Measurements from ENCODE around the gene CNIH2.

The CNIH2 gene

DNA sequence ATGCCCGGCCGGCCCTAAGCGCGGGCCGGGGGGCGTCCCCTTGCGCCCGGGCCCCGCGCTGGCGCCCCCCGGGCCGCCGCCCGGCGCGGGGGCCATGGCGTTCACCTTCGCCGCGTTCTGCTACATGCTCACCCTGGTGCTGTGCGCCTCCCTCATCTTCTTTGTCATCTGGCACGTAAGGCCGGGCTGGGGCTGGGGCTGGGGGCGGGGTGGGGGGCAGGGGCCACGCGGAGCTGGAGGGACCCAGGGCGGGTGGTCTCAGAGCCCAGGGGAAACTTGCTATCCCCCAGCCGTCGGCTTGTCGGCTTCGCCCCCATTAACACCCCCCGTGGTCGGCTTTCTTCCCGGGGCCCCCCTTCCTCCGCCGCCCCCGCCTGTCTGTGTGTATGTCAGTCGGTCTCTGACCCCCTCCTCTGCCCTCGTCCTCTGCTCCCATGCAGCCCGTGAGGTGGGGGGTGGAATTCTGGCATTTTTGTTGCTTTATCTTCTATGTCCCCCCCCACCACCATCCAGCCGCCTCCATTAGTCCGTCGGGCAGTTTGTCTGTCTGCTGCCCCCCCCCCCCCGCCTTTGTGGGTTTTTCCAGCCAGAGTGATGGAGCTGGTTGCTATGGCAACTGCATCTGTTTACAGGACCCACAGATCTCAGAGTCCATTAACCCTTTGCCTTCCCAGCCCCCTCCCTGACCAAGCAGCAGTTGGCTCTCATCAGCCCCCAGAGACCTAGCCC lies 552 bp downstream of the CNIH2 start:
- DNase-seq = no peak

DNA sequence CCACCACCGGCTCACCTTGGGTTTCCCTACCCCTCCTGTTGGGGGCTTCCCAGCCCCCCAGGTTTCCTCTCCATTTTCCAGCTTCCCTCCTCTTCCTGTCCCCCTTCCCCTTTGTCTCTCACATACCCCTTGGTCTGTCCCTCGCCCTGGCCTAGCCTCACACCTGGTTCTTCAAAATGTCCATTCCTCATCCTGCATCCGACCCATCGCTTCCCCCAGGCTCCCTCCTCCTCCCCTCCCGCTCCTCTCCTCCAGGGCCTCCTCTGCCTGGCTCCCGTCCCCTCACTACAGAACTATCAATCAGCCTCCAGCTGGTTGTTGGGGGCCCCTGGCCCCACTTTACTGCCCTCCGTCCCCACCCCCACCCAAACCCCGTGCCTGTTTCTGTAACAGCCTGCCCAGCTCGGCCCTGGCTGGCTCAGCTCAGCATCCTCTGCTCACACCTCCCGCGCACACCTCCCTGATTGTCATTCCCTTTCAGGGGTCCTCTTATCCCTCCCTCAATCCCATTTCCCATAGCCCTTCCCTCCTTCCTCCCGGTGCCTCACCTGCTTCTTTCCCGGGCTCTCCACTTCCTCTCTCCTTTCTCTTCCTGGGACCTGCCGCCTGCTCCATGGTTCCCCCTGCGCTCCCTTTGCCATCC lies 1.2 kb downstream of the CNIH2 start:
- DNase-seq = no peak

GRCh38 chr11:66280428-66280827 lies 2.5 kb downstream of the CNIH2 start:
- DNase-seq = no peak

DNA sequence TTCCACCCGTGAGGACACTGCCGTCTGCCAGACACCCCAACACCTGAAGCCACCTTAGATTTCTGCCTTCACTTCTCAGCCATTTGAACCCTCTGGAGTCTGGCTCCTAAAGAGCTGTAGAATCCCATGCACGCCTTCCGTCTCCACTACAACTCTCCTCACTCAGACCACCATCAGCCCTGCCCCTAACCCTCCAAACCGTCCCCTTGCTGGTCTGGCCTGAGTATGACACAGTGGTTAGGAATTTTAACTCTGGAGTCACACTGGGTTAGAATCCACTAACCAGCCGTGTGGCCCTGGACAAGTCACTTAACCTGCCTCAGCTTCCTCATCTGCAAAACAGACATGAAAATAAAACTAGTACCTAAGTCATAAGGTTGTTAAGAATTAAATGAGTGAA lies 3.0 kb downstream of the CNIH2 start:
- no peak for DNase-seq

DNA sequence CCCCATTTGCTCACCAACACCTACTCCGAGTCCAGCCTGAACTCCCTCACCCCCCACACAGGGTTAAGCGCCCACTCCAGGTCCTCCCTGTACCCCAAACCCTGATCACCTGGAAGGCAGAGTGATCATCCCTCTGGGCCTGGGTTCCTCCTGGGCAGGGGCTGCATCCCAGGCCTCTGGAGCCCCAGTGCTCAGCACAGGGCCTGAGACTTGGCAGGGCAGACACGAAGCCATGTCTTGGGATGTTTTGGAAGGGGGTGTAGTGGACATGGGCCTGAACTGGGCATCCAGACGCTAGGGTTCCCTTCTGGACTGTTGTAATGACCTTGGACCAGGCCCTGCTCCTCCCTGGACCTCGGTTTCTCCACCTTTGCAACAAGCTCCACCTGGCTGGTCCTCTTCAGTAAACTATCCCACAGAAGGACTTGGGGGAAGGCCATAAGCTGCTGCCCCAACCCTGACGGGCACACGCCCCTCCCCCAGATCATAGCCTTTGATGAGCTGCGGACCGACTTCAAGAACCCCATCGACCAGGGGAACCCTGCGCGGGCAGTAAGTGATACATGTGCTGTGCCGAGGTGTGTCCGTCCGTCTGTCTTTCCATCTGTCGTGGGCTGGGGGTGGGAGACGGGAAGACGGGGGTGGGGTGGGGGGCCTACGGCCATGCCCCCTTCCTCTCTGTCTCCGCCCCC lies 3.9 kb downstream of the CNIH2 start:
- DNase-seq = no peak

DNA sequence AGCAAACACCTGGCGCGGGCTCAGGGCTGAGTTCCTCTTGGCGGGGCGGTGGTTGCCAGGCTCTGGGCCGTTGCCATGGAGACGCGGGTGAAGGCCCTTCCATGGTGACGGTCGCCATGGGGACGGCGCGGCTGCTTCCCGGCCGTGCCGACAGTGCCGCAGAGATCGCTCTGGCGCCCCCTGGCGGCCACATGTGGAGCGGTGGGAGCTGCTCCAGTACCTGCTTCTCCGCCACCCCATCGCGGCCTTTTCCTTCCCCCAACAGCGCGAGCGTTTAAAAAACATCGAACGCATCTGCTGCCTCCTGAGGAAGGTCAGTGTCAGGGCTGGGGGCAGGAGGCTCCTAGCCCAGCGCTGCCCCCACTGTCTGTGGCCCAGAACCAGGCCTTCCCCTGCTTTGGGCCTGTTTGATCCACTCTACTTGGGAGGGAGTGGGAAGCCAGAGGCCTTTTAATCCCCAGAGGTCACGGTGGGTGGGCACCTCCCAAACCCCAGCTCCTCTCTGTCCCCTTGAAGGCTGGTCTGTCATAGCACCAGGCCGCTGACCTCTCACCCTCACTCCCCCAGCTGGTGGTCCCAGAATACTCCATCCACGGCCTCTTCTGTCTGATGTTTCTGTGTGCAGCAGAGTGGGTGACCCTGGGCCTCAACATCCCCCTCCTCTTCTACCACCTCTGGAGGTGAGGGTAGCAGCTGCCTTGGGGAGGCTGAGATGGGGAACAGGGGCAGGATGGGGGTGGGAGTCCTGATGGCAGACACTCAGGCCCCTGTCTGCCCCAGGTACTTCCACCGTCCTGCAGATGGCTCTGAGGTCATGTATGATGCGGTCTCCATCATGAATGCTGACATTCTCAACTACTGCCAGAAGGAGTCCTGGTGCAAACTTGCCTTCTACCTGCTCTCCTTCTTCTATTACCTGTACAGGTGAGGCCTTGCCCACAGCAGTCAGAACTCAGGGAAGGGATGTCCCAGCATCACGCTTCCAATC lies 4.8 kb downstream of the CNIH2 start:
- peak; percentile 83 for DNase-seq

DNA sequence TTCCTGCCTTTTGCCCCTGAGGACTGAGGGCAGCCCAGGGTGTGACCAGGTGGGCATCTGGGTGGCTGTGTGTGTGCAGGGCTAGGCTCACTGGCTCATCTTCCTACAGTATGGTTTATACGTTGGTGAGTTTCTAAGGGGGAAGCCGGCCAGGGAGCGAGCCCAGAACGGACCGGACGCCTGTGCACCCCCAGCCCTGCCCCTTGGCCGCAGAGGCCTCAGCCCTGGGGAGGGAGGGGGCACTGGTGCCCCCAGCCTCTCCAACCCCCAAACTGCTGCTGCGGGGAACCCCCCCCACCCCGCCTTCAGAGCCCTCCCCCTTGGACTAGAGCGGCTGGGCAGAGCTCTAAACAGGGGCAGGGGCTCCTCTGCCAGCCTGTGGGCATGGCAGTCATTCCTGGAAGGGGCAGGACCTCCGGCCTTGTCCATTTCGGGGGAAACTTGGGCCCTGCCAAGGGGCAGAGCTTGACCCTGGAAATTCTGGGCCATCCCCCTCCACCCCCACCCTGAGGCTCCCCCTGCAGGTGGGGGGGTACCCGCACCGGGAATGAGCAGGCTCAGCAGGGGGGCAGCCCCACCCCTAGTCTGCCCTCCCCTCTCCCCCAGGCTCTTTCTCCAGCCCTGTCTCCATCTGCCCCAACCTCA lies 5.6 kb downstream of the CNIH2 start:
- DNase-seq = no peak

- no peak for DNase-seq
These were observed 6.6 kb downstream of the CNIH2 start for GRCh38 chr11:66284526-66285078.

- no peak for DNase-seq
These were observed 7.4 kb downstream of the CNIH2 start for GRCh38 chr11:66285250-66285947.

- DNase-seq = no peak
These were observed 8.7 kb downstream of the CNIH2 start for GRCh38 chr11:66286699-66287098.

GRCh38 chr11:66287211-66287888 lies 9.4 kb downstream of the CNIH2 start:
- no peak for DNase-seq

DNA sequence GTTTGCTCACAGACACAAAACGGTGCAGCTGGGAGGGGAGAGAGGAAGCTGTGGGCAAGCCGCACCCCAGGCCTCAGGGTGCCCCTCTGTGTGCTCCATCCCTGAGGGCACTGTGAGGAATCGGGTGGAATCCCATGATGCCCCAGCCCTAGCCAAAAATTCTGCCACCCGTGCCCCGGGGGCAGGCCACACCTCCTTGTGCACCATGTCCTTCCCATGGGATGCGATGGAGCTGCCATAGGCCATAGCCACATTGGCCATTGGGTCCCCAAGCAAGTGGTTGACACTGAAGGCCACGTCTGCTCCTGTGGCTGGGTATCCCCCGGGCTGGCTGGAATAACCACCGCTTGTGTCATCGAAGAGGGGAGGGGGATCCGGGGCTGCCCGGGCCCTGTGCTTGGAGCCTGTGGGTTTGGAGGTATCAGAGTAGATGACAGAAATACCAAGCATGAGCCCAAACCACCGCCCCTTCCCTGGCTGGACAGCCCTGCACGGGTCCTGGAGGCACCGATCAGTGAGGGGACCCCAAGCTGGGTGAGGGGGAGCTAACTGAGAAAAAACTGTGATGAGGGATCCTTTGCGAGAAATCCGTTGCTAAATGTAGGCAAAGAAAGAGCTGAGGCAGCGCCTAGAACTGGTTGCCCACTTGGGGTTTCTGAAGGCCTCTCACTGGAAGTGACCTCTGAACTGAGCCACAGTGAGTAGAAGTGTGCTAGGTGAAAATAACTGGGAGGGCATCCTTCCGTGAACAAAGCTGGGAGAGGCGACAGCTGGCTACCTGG lies 10.1 kb downstream of the CNIH2 start:
- DNase-seq = no peak

DNA sequence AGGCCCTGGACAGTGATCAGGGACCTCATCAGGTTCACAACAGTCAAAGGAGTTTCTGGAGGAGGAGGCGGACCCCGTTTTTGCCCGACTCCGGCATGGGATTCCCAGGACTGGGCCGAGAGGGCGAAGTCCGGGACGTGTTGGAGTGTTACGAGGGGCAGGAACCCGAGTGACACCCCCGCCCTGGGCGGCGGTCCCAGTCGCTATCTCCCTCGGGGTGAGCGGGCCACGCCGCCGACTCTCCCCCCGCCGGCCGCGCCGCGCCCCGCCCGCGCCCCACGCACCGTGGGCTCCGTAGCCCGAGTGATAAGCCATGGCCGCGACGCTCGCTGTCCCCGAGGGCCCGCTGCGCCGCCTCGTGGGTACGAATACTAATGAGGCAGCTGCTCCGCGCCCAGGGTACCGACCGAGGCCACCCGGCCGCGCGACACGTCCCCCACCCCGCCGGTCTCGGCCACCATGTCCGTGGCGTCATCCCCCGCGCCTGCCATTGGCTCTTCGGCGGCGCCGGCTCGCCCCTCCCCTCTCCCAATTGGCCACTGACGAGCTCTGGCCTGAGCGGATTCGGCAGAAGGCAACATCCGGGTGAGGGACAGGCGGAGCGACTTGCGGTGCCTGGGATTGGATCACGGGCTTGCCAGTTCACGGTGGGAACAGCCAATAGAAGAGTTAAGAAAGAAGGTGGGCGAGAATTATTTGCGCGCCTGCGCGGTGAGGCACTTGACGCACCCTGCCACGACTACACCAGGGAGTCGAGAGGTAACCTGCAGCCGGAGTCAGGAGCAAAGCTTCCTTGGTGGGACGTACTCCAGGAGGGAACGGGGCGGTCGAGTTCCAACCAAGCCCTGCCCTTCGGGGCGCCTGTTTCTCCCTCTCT lies 10.9 kb downstream of the CNIH2 start, which contains the start of gene YIF1A:
Gene YIF1A (minus strand): TSS at position 473 of the 877 bp plus-strand sequence. CDS start 158 bp downstream, at position 315.
- DNase-seq = peak; percentile 96

GRCh38 chr11:66289548-66290329 lies 11.8 kb downstream of the CNIH2 start:
- no peak for DNase-seq

GRCh38 chr11:66290330-66290621 lies 12.3 kb downstream of the CNIH2 start:
- DNase-seq = no peak

DNA sequence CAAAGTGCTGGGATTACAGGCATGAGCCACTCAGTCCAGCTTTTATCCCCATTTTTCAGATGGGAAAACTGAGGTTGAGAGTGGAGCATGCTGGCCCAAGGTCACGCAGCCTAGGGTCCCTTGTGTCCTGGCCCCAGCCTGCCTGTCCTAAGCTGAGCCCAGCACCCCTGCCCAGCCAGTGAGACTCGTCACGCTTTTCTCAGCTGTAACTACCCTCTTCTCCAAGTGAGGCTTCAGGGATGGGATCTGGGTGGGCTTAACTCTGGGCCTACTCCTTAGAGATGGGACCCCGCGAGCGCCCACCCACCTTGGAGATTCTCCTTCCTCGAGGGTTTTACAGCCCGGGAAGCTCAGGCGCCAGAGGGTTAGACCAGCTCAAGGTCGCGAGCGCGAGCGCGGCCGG lies 13.3 kb downstream of the CNIH2 start:
- no peak for DNase-seq

DNA sequence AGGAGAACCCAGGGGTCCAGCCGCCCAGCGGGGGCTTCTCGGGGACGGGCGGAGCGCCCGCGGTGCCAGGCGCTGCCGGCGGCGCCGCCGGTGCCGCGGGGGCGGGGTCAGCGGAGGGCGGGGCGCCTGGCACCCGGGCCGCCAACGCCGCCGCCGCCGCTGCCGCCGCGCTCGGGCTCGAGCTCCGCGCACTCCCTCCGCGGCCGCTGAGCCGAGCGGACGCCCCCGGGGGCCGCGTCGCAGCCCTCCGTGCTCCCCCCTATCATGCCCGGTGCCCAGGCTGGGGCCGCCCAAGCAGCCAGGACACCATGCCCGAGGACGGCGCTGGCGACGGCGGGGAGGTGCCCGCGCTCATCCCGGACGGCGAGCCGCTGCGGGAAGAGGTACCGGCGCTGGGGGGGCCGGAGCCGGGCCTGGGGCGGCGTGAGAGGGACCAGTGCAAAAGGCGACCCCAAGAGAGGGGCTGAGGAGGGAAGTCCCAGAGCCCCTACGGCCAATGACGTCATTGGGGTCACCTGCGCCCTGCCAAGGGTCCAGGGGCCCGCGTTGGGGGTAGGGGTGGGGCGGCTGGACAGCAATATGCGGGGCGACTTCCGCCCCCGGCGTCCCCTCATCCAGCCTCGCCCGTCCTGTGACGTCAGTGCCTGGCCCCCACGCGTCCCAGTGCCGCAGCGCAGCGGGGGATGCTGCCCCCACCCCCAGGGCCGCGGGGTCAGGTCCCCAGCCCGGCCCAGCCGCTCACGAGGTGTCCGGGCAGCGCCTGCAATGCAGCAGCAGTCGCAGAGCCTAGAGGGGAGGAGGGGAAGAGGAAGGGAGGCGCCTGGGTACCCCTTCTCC lies 13.9 kb downstream of the CNIH2 start, which contains the start of gene TMEM151A:
Gene TMEM151A (plus strand): TSS at position 189 of the 837 bp plus-strand sequence. CDS start 120 bp downstream, at position 309.
- no peak for DNase-seq

Measured in NCI-H187 treated with DMSO at 0.1 percent for 48 hours (cell line).